HepG2 (cell line): ENCODE data around the gene CHST13. TPM values are rescaled to one million over a fixed set of nuclear protein-coding genes. Genes with fewer than 3 reads are reported as not detected.

Experiments used
- AHDC1 ChIP-seq: sonication (generic); formaldehyde crosslinking; IDR thresholded peaks from 2 replicates; pipeline ENCODE4 v1.5.1; 2020; ENCODE audit warnings: mild to moderate bottlenecking, missing genetic modification reagents, borderline replicate concordance
- AKAP8 ChIP-seq: sonication (generic); formaldehyde crosslinking; IDR thresholded peaks from 2 replicates; pipeline ENCODE4 v1.5.1; 2020; ENCODE audit warnings: mild to moderate bottlenecking, missing genetic modification reagents
- ARNT2 ChIP-seq: sonication (generic); formaldehyde crosslinking; IDR thresholded peaks from 2 replicates; pipeline ENCODE4 v1.8.0; 2022; ENCODE audit warnings: mild to moderate bottlenecking, low read depth, missing genetic modification reagents, moderate library complexity
- BRD4 ChIP-seq: sonication (generic); formaldehyde crosslinking; IDR thresholded peaks from 2 replicates; pipeline ENCODE4 v1.4.0; 2020; ENCODE audit warnings: missing genetic modification reagents
- DMAP1 ChIP-seq: IDR thresholded peaks from 2 replicates; pipeline ENCODE4 v1.6.1; 2016
- ELF3 ChIP-seq: IDR thresholded peaks from 2 replicates; pipeline ENCODE4 v1.6.1; 2016; ENCODE audit warnings: missing genetic modification reagents, missing compliant biosample characterization
- FOSL1 ChIP-seq: sonication (generic); formaldehyde crosslinking; IDR thresholded peaks from 2 replicates; pipeline ENCODE4 v1.9.0; 2021; ENCODE audit warnings: missing genetic modification reagents, borderline replicate concordance
- HMG20A ChIP-seq: IDR thresholded peaks from 2 replicates; pipeline ENCODE4 v1.6.1; 2016; ENCODE audit warnings: borderline replicate concordance
- KDM3A ChIP-seq: IDR thresholded peaks from 2 replicates; pipeline ENCODE4 v1.6.1; 2018; ENCODE audit warnings: low read depth, missing compliant biosample characterization
- MZF1 ChIP-seq: sonication (generic); formaldehyde crosslinking; IDR thresholded peaks from 2 replicates; pipeline ENCODE4 v1.8.1; 2023; ENCODE audit warnings: mild to moderate bottlenecking, missing genetic modification reagents, borderline replicate concordance
- NR3C1 ChIP-seq: sonication (generic); formaldehyde crosslinking; IDR thresholded peaks from 2 replicates; pipeline ENCODE4 v1.4.0; 2020; ENCODE audit warnings: missing genetic modification reagents
- POLR2AphosphoS5 ChIP-seq: IDR thresholded peaks from 2 replicates; pipeline ENCODE4 v1.6.1; 2012; ENCODE audit warnings: low read depth, low read length
- RAD21 ChIP-seq: fragments of 450-650 bp; formaldehyde crosslinking; IDR thresholded peaks from 2 replicates; pipeline ENCODE4 v1.5.0; 2020; ENCODE audit warnings: mild to moderate bottlenecking
- REL ChIP-seq: sonication (generic); formaldehyde crosslinking; conservative IDR thresholded peaks from 2 replicates; pipeline ENCODE4 v1.8.0; 2022; ENCODE audit warnings: mild to moderate bottlenecking, missing genetic modification reagents, moderate library complexity
- SIX4 ChIP-seq: sonication (generic); formaldehyde crosslinking; IDR thresholded peaks from 2 replicates; pipeline ENCODE4 v1.4.0; 2020; ENCODE audit warnings: missing genetic modification reagents
- SMAD1 ChIP-seq: sonication (generic); formaldehyde crosslinking; IDR thresholded peaks from 2 replicates; pipeline ENCODE4 v1.4.0; 2020; ENCODE audit warnings: missing genetic modification reagents, low read depth, mild to moderate bottlenecking, borderline replicate concordance
- SRF ChIP-seq: IDR thresholded peaks from 2 replicates; pipeline ENCODE4 v1.6.1; 2011; ENCODE audit warnings: mild to moderate bottlenecking, low read depth, low read length, moderate library complexity
- ZKSCAN8 ChIP-seq: IDR thresholded peaks from 2 replicates; pipeline ENCODE4 v1.6.1; 2016; ENCODE audit warnings: borderline replicate concordance, missing genetic modification reagents, missing compliant biosample characterization
- ZMYM4 ChIP-seq: sonication (generic); formaldehyde crosslinking; IDR thresholded peaks from 2 replicates; pipeline ENCODE4 v1.8.1; 2023; ENCODE audit warnings: mild to moderate bottlenecking, missing genetic modification reagents
- ZNF224 ChIP-seq: sonication (generic); formaldehyde crosslinking; IDR thresholded peaks from 2 replicates; pipeline ENCODE4 v1.5.0; 2020; ENCODE audit warnings: mild to moderate bottlenecking, missing genetic modification reagents
- ZNF232 ChIP-seq: sonication (generic); formaldehyde crosslinking; IDR thresholded peaks from 2 replicates; pipeline ENCODE4 v1.4.0; 2020; ENCODE audit warnings: missing genetic modification reagents, borderline replicate concordance
- ZNF441 ChIP-seq: sonication (generic); formaldehyde crosslinking; IDR thresholded peaks from 2 replicates; pipeline ENCODE4 v1.7.0; 2021; ENCODE audit warnings: missing genetic modification reagents, borderline replicate concordance
- ZNF562 ChIP-seq: sonication (generic); formaldehyde crosslinking; IDR thresholded peaks from 2 replicates; pipeline ENCODE4 v1.8.0; 2022; ENCODE audit warnings: missing genetic modification reagents, borderline replicate concordance
- ZNF770 ChIP-seq: sonication (generic); formaldehyde crosslinking; IDR thresholded peaks from 2 replicates; pipeline ENCODE4 v1.5.0; 2020; ENCODE audit warnings: mild to moderate bottlenecking, missing genetic modification reagents
- ZSCAN9 ChIP-seq: IDR thresholded peaks from 2 replicates; pipeline ENCODE4 v1.6.1; 2016; ENCODE audit warnings: borderline replicate concordance
- polyA plus RNA-seq, 8 experiments: library from polyadenylated mRNA; depleted of rRNA in 3 of 8; stranded (reverse) in 7 of 8; unstranded in 1 of 8; fragments of >200 nt; fragmentation: Illumina TruSeq in 4 of 8; extraction: Trizol in 4 of 8; gene quantifications; 2 replicates each; pipeline versions ENCODE4 v1.2.1 to v1.2.3, GENCODE V29; 2011 to 2016; ENCODE audit warnings: low read depth in 4 of 8, missing spikeins in 1 of 8, mixed read lengths in 1 of 8; ENCODE audit not compliant: insufficient read depth in 1 of 8
- total RNA-seq, 5 experiments: library from RNA; depleted of rRNA; stranded (reverse); fragments of >200 nt; fragmentation: Illumina TruSeq; extraction: Trizol; gene quantifications; 2 replicates each; pipeline ENCODE4 v1.2.3, GENCODE V29; 2016; ENCODE audit warnings: low read depth in 1 of 5

The CHST13 gene
- total and polyA plus RNA-seq, 2 of the 13 experiments (the other 11 are each of a cell fraction or from before 2014, with no cell fraction given) = 32.0 to 43.1 TPM

- peak; percentile 40; the same call in 1 of the 2 replicates for TF ChIP-seq ARNT2 (CRISPR knock-in tag)
- peak; percentile 95 for TF ChIP-seq DMAP1 (CRISPR knock-in tag)
- no peak for TF ChIP-seq RAD21 (CRISPR knock-in tag)
- peak; percentile 82 for TF ChIP-seq ZMYM4
- TF ChIP-seq MZF1 = no peak; the same call in 1 of the 2 replicates
- TF ChIP-seq ZNF562 = no peak
- no peak for TF ChIP-seq SRF
- TF ChIP-seq REL = peak; percentile 79; the same call in 1 of the 2 replicates
- no peak for TF ChIP-seq NR3C1
- peak; percentile 49 for TF ChIP-seq ELF3 (CRISPR knock-in tag)
- TF ChIP-seq ZNF441 = peak; percentile 33; the same call in 1 of the 2 replicates
- no peak for TF ChIP-seq FOSL1 (CRISPR knock-in tag)
- TF ChIP-seq ZSCAN9 = peak; percentile 76
- TF ChIP-seq AKAP8 (CRISPR knock-in tag) = peak; percentile 88
- no peak for TF ChIP-seq AHDC1 (CRISPR knock-in tag)
- 0 out of 2 replicates have a peak, but pooled peaks have one; percentile 78 for TF ChIP-seq ZNF232
- peak; percentile 74 for TF ChIP-seq ZKSCAN8 (CRISPR knock-in tag)
- TF ChIP-seq ZNF224 (CRISPR knock-in tag) = no peak
- peak; percentile 64; the same call in 1 of the 2 replicates for TF ChIP-seq KDM3A (CRISPR knock-in tag)
- no peak for TF ChIP-seq SMAD1 (CRISPR knock-in tag)
- TF ChIP-seq ZNF770 (CRISPR knock-in tag) = peak; percentile 55
- TF ChIP-seq SIX4 = peak; percentile 36; the same call in 1 of the 2 replicates
- TF ChIP-seq HMG20A = peak; percentile 73; the same call in 1 of the 2 replicates
- peak; percentile 76 for TF ChIP-seq POLR2AphosphoS5
- peak; percentile 75 for TF ChIP-seq BRD4
Observed at GRCh38 chr3:126528800-126529541, 5.0 kb downstream of the CHST13 start (continued).
